Stimulated activated CD4-positive, alpha-beta T cell treated with anti-CD3 and anti-CD28 coated beads, Interleukin-15, amount 100 ng/mL, for 48 hours (primary cell): ENCODE data around the gene AURKB.
"Not testable (repeated sequence)": the region's sequence is repeated elsewhere in the genome, so short reads cannot be mapped to it uniquely, and the experiment has no call there.

ENCODE experiments used
- DNase-seq, 2 donors: peaks; one replicate each; pipeline ENCODE4 v3.0.0-alpha.2; 2020; ENCODE audit warnings: low read depth in 2 of 2

The AURKB gene

GRCh38 chr17:8225813-8226535 is 15.6 kb upstream of the AURKB start:
- DNase-seq: peak; percentile 68 to 74

DNA sequence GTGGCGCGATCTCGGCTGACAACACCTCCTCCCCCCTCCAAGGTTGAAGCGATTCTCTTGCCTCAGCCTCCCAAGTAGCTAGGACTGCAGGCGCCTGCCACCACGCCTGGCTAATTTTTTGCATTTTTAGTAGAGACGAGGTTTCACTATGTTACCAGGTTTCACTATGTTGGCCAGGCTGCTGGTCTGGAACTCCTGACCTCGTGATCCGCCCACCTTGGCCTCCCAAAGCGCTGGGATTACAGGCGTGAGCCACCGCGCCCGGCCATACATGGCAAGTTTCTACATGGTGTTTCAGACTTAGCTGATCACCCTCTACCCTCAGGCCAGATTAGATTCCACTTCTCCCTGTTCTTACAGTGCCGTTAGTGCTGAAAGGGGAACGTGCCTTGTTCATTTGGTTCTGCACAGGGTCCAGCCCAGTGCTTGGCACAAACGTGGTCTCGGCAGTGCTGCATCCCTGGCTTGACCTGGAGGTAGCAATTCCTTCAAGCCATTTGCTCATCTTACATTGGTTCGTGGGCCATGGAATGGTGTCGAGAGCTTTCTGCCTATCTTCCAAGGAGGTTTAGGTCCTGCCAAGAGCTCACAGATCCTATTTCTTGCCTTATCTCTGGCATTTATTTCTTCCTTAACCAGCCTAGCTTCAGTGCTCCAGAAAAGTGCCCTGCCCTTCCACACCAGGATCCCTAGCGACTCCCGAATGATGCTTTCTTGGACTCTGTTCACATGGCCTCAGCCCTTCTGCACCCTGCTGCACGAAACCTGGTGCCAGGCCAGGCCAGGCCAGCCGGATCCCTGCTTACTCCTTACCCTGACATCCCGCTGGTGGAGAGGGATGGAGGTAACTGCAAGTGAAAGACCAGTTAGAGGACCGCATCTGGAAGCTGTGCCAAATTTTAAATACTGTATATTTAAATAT is 14.8 kb upstream of the AURKB start:
- DNase-seq: no peak

DNA sequence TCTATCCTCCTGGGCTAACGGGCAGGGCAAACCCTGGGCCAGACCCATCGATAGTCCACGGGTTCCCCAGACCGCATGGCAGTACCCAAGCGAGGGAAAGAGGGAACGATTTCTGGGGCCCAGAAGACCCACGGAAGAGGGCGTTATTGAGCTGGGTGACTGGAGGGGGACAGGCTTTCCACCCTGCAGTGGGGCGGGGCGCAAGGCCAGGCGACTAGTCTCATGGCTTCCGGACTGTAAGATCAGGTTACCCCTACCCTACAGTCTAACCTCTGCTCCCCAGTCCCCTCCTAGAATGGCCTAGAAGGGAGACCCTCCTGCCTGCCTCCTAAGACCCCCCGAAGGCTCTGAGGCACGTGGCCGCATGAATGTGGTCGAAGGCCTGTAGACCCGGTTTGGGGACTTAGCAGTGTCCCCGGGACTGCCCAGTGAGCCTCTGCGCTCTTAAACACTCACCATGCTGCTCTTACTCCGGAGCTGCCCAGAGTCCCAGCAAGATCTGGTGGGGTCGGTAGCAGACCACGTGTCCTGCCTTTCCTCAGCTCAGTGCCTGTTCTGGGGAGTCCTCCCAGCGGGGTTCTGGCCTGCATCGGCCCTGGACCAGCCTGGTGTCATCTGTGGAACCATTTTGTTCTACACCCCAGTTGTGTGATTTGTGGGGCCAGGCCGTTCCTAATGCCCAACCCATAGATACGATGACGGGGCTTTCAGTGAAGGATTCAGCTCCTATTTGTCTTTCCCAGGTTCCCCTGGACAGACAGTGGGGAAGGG is 13.2 kb upstream of the AURKB start:
- peak; percentile 46 to 50 for DNase-seq

- DNase-seq: peak; percentile 83 to 88
Observed at GRCh38 chr17:8222630-8223355, 12.4 kb upstream of the AURKB start.

DNA sequence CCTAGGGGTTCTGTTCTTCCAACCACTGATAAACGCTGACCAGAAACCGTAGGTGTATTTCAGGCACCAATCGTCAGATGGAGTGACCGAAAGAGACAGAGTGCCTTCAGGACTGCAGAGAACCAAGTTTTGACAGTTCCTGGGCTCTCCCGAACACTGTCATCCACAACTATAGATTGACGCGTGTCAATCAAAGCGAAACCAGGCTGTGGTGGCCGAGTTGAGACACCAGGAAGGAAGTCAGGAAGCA is 11.9 kb upstream of the AURKB start:
- no peak for DNase-seq

GRCh38 chr17:8221663-8222379 is 11.4 kb upstream of the AURKB start:
- DNase-seq: peak; percentile 80 to 83

GRCh38 chr17:8220783-8221662 is 10.6 kb upstream of the AURKB start:
- peak; percentile 84 to 87 for DNase-seq

DNA sequence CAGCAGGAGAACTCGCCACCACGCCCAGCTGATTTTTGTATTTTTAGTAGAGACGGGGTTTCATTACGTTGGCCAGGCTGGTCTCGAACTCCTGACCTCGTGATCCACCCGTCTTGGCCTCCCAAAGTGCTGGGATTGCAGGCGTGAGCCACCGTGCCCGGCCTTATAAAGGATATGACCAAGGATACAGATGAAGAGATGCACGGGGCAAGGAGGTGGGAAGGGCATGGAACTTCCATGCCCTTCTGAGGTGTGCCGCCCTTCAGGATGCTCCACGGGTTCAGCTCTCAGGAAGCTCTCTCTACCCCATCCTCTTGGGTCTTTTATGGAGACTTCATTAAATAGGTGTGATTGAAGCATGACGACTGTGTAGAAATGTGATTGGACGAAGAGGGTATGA is 3.6 kb upstream of the AURKB start:
- not testable (repeated sequence) for DNase-seq

DNA sequence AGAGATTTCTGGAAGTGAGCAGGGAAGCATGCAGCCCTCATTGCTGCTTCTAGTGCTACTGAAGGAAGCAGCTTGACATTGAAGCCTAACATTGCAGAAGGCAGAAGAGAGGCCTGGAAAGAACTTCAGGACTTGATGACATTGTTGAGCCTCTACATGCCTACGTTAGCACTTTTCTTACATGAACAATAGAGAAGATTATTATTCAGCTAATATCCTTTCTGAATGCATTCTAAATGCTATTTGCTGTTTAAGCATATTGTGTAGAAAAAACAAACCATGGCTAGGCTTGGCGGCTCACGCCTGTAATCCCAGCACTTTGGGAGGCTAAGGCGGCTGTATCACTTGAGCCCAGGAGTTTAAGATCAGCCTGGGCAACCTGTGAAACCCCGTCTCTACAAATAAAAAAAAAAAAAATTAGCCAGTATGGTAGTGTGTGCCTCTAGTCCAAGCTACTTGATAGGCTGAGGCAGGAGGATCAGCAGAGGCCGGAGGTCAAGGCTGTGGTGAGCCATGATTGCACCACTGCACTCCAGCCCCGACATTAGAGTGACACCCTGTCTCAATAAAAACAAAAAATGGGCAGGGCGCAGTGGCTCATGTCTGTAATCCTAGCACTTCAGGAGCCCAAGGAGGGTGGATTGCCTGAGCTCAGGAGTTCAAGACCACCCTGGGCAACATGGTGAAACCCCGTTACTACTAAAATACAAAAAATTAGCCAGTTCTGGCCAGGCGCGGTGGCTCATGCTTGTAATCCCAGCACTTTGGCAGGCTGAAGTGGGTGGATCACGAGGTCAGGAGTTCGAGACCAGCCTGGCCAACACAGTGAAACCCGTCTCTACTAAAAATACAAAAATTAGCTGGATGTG is 2.2 kb upstream of the AURKB start:
- DNase-seq: no peak

DNA sequence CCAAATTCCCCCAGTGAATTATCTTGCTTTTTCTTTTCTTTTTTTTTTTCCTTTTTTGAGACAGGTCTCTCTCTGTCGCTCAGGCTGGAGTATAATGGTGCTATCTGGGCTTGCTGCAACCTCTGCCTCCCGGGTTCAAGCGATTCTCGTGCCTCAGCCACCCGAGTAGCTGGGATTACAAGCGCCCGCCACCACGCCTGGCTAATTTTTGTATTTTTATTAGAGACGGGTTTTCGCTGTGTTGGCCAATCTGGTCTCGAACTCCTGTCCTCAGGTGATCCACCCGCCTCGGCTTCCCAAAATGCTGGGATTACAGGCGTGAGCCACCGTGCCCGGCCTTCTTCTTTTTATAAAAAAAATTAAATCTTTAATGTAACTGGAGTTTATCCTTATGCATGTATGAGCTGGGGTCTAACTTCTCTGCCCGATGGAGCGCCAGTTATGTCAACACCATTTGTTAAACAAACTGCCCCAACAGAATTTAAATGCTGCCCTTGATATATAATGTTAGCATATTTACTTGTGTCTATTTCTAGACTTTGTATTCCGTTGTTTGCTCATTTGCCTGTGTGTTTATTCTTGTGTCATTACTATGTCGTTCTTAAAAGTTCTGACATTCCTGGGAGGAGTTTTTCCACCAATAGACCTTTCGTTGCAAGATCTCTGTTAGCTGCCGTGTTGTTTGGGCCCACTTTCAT is 535 bp upstream of the AURKB start:
- no peak for DNase-seq

GRCh38 chr17:8206536-8206935 is 3.8 kb downstream of the AURKB start:
- DNase-seq: no peak

GRCh38 chr17:8204761-8205555 is 5.4 kb downstream of the AURKB start:
- DNase-seq: no peak

DNA sequence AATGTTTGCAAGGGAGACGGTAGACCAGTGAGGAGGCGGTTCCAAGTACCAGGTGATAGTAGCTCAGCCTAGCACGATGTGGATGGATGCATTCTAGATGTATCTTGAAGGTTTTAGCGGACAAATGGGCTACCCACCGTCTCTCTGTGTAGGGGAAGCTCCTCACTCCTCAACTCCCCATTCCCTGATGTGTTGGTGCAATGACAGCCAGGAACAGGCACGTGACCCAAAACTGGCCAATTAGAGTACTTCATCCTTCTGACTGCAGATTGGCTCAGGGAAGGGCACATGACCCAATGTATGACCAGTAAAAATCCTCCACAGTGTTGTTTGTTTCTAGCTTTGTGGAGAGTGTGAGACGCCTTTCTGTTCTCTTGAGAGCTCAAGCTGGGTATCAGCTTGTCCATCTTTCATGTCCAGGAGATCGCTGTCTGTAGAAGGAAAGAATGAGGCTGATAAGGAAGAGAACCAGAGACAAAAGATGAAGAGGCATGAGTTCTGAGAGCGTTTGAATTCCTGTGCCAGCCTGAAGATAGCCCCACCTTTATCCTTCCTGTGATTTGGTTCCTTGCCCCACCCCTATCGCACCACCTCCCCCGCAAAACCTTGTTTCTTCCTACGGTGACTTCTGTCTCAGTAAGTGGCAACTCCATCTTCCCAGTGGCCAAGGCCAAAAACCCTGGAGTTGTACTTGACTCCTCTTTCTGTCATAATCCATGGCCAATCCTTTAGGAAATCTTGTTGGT is 18.1 kb downstream of the AURKB start:
- DNase-seq: peak in 1 of 2 donors; percentile 57

DNA sequence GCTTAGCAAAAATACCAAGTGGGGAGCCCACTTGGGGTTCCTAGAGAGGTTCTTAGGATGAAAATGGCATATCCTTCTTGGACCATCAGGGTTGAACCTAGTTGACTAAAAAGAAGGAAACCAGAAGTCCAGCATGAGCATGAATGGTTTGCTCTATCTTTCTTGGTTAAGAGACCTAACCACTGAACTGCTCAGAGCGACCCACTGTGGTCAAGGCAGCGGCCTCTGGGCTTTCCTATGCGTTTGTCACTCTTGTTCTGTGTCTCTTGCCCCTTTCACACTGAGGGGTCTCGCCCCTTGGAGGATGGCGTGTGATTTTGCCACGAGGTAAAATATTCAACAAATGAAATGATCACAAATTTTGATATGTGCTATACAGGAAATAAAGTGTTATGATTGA is 19.9 kb downstream of the AURKB start:
- no peak for DNase-seq

- DNase-seq: peak; percentile 92 to 94
Observed at GRCh38 chr17:8189711-8190477, 20.5 kb downstream of the AURKB start, which contains the start of gene BORCS6. Gene BORCS6 (minus strand): TSS chr17:8190180. CDS start chr17:8190140, 40 bp downstream.
